Keratinocyte (primary cell): ENCODE measurements around the gene ALDOB.

Experiments used
- CTCF ChIP-seq, 3 experiments: IDR thresholded peaks in 1 of 3; conservative IDR thresholded peaks in 1 of 3; optimal IDR thresholded peaks in 1 of 3; 2 replicates in 2 of 3; 3 replicates in 1 of 3; pipeline versions ENCODE3 to v1.5.1; 2011; ENCODE audit warnings: low read length in 3 of 3, mild to moderate bottlenecking in 3 of 3, moderate library complexity in 2 of 3, control low read depth in 1 of 3, inconsistent platforms in 1 of 3; ENCODE audit not compliant: insufficient read depth in 2 of 3; ENCODE audit errors: extremely low read depth in 1 of 3
- EZH2 ChIP-seq: IDR thresholded peaks from one replicate; pipeline ENCODE4 v1.6.1; 2012; ENCODE audit warnings: inconsistent platforms, mild to moderate bottlenecking, low read length, moderate library complexity

- TF ChIP-seq CTCF (optimal IDR thresholded peaks at IDR 0.05 in 1 of 3, IDR thresholded peaks at IDR 0.05 in 1 of 3, conservative IDR thresholded peaks at IDR 0.05 in 1 of 3; ENCODE audit: extremely low read depth in 1 of 3, insufficient read depth in 2 of 3, low read length in 3 of 3), result no peak
- no peak for TF ChIP-seq EZH2
Observed at GRCh38 chr9:101455656-101456240, 20.2 kb upstream of the ALDOB start.
